Inferior parietal cortex (tissue), 1 donor: Measurements from ENCODE around the gene AP1B1.

Source experiments
- DNase-seq: peaks from one replicate; pipeline ENCODE4 v3.0.0-alpha.2; 2016; ENCODE audit errors: extremely low spot score

The AP1B1 gene

DNA sequence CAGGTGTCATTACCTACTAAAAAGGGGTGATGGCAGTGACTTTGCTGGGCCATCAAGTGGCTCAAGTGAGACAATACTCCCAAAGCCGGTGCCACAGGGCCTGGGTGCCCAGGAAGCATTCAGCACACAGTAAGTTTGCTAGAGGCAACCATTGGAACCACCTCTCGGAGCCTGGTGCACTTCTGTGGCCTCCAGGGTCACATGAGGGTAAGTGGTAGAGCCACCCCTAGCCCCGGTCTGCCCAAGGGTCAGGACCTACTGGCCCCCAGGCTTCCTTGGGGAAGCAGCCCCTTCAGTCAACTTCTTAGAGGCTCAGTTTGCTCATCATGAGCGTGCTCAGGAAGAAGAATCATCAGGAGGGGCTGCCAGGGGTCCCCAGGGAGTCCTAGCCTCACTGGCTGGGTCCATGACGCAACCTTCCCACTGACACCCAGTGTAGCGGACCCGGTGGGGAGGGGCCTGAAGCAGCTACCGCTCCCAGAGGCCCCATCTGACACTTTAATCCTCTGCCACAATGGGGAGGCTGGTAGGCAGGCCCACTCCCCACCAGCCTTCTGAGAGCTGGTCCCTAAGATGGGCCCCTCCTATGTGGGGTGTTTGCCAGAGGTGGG lies 55.4 kb downstream of the AP1B1 start:
- DNase-seq = no peak

DNA sequence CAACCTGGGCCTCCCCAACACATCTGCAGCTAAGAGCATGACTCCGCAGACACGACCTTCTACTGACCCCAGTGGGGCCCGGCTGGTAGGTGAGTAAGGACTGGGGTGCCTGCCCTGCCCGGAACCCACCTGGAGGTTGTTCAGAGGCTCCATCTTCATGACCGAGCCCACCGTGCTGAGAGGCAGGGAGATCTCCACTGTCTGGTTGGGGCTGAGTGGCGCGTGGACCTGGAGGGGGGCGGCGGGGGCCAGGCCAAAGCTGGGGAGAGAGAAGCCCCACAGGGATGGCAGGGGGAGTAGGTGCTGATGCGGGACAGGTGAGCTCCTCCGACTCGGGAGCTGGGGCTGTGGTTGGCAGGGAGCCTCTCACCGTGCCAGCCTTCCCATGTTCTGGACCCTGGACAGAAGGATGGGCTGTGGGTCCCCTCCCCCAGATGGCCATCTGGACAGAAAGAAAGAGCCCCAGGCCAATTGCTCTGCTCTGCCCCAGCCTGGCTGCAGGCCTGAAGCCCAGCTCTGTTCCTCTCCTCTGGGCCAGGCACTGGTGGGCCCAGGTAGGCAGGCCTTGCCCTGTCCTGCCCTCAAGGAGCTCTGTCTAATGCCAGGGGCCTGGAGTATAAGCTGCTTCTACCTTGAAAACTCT lies 56.6 kb downstream of the AP1B1 start:
- DNase-seq = no peak

DNA sequence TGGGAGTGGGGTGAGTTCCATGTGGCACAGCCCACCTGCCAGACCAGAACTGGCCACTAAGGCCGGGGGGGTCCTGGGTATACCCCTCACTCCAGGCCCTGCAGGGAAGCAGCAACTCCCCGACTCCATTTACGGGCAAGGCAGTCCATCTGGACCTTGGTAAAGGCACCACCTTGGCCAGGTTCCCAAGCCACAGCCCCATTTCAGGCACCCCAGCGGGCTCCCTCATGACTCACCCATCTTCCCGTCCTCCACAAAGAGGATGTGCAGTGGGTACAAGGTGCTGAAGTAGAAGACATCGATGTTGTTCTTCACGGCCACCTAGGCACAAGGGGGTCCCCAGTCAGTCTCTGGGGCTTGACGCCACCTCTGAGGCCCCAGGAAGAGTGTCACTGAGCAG lies 57.2 kb downstream of the AP1B1 start:
- DNase-seq = no peak

DNA sequence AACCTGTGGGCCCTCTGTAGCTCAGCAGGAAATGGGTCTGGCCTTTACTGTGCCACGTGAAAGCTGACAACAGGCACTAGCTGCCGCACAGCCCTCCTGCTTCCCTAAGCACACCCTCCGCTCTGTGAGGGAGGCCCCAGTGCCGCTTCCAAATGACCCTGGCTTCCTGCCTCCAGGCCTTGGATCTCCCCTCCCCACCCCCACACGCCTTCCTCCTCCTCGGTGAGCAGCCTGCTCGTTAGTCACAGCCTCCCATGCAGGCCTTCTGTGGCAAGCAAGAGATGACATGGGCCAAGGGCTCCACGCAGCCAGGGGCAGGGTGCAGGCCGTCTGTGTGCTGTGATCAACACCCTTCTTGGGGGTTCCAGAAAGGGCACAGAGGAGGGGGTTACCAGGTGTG lies 57.6 kb downstream of the AP1B1 start:
- DNase-seq = no peak

DNA sequence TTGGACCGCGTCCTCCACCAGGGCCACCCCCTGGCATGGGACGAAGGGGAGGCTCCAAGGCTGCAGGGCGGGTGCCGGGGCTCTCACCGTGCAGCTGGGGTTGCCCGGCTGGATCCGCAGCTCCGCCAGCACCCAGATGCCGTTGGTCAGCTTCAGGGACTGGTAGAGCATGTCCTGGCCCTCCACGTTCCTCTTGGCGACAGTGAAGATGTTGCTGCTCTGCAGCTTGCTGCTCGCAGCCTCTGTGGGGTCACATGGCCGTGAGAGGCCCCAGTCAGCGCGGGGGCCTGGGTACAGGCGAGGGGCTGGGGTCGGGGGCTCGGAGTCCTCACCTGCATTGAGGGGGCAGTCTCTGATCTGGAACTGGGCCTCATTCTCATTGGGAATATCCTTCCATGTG lies 58.1 kb downstream of the AP1B1 start:
- DNase-seq = no peak

DNA sequence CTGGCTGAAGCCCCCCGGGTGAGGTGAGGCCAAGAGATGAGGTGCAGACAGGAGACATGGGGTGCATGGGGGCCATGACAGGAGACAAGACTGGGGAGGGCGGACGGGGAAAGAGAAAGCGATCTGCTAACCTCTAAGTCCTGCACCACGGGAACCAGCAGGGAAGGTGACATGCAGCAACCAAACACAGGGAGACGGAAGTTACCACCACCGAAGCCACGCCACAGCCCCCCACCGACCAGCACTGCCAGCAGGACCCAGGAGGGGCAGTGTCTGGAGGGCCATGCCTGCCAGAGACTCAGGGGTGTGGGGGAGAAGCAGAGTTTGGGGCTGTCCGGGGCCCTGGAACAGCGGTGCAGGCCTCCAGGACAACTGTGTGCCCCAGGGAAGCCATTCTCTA lies 58.8 kb downstream of the AP1B1 start:
- no peak for DNase-seq

DNA sequence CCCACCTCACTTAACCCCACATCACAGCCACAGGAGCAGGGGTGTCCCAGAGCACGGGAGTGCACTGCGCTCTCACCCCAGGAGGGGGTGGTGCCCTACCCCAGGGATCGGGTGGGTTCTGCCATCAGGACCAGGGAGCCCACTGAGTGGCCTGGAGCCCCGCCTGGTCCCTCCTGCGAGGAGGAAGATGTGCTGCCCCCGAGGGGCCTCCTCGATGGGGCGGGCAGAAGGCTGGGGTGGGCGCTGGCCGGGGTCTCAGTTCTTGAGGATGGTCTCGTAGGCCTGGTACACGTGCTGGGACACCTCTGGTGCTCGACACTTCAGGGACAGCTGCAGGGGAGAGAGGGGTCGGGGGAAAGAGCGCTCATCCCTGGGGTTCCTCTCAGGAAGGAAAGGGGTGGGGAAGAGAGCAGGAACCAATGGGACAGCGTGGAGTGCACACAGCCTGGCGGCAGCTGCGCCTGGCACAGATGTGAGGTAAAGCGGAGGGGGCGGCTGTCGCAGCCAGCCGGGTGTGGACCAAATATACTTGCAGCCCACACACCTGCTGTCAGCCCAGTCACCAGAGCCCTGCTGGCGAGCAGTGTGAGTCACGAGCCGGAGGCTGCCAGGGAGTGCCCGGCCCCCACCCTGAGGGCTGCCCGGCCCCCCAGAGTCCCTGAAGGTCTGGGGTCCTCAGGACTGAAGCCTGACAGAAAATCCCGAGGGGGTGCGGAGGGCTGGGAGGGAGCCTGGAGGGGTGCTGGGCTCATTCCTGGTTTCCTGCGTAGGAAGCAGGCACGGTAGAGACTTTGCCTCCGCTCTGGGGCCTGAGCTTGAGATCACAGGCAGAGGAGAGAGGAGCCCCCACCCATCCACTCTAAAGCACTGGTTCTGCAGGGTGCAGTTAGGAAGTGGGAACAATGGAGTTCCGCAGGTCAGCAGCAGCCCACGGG lies 59.5 kb downstream of the AP1B1 start:
- no peak for DNase-seq

DNA sequence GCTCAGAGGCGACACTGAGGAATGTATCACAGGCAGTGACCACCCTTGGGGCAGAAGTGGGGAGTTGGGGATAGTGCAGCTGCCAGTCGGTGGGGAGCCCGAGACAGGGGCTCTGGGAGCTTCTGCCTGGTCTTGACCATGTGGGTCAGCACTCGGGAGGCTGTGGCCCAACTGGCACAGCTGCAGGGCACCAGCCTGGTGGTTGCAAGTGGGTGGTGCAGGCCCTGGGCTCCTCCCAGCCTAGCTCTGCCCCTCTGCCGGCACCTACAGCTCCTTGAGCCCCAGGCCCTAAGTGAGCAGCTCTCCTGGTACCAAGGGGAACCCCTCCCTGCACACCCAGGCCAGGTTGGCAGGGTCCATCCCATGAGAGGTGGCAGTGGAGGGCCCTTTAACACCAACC lies 60.3 kb downstream of the AP1B1 start:
- no peak for DNase-seq

DNA sequence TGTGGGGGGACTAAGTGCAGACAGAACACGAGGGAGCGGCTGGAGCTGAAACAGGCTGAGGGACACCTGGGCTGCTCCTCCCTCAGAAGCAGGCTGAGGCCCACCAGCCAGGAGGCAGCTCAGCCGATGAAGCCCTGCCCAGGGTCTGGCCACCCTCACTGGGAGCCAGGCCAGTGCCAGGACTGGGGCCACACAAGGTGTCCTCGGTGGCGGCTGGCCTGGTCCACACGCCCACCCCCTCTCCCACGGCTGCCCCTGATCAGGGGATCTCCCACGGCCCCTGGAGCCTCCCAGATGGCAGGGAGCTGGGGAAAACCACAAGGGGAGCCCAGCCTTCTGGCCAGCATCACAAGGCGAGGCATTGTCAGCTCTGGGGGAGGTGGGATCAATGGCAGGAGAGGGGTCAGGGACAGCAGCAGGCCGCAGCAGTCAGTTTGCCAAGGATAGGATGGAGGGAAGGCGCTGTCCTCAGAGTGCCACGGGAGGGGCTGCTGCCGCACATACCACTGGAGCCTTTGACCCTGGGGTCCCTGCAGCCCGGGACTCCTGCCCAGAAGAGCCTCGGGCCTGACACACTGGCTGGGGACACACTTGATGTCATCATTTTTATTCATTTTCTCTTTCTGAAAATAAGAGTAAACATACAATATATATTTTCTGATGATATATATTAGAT lies 61.1 kb downstream of the AP1B1 start:
- DNase-seq = no peak

DNA sequence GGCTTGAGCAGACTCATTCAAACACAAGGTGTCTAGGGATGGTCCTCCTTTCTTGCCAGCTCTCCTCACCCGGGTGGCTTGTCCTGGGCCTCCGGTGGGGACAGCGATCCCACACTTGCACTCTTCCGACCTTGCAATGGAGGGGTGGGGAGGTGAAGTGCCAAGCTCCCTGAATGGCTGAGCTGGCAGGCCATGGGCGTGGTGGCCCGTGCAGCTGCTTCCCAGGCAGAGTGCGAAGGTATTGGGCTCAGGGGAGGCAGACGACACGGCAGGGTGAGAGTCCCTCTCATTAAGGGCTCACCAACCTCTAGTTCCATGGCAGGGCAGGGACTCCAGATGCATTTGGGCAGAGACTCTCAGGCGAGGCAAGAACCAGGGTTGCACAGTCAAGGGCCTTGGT lies 61.9 kb downstream of the AP1B1 start:
- no peak for DNase-seq

DNA sequence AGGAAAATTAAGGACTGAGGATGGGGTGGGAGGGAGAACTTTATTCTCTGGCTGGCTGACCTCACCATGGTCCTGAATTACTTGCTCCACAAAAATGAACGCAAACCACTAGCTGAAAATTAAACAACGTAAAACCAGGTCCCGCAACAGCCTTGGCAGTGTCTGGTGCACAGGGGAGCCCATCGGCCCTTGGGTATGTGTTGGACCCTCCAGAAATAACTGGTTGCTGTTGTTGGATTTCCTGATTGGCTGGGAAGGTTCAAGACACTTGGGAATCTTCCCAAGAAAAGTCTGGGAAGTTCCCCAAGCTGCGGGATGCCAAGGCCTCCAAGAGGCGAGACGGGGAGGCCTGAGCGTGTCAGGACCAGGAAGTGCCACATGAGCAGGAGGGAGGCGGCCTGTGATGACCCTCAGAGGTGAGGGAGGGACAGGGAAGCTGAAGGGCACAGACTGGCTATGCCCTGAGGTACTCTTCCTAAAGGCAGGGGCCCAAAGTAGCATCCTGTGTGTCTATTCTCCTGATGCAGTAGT lies 62.5 kb downstream of the AP1B1 start:
- no peak for DNase-seq

DNA sequence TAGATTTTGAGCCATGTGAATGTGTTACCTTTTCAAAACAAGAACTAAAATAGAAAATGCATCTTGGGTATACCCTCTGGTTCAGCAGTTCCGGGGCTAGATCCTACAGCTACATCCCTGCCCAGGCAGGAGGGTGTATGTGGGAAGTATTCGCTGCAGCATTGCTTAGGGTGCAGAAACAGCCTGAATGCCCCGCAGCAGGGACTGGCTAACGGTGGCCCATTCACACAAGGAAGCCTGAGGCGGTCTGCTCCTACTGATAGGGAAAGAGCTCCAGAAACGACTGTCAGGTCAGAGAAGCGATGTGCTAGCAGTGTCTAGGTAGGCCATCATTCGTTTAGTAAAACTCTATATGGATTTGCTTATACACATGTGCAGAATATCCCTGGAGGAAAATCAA lies 63.0 kb downstream of the AP1B1 start:
- DNase-seq = no peak

DNA sequence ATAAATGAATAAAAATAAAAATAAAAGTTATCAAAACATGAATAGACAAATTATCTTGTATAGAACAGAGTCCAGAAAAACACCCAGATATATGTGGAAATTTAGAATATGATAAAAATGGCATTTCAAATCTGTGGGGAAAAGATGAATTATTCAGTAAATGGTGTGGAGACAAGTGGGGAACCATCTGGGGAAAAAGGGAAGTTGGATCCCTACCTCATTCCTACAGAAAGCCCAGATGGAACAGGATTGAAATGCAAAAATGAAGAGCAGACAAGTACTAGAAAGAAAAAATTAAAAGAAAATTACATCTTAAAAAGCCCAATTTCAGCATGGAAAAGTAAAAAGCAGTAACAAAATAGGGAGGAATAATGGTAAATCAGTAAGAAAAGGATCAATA lies 64.7 kb downstream of the AP1B1 start:
- DNase-seq = no peak

DNA sequence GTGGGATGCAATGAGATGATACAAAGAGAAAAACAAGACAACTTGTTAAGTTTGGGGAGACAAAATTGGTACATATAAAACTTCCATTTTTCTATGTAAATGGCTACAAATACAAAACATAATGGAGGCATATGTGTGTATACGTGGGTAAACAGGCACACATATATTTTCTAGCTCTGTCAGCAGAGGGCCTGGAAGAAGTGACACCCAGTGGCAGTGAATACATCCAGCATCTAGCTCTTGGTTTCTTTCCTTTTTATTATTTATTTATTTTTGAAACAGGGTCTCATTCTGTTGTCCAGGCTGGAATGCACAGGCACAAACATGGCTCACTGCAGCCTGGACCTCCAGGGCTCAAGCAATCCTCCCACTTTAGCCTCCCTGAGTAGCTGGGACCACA lies 67.8 kb downstream of the AP1B1 start:
- DNase-seq = no peak

DNA sequence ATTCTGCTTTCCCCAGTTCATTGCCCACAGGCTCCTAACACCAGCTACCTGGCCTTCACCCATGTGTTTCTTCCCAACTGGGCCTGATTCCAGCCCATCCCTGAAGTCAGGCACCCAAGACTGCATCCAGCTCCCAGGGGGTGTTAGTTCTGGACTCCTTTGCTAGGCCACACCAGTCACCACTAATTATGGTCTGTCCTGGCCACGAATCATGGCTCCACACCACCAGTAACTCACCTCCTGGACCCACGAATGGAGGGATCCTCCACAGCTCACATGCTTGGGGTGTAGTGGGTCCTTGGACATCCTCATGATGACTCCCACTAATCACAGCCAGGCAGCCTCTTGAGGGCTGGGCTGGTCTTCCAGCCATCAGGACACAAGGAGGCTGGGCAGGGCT lies 69.3 kb downstream of the AP1B1 start:
- DNase-seq = no peak

DNA sequence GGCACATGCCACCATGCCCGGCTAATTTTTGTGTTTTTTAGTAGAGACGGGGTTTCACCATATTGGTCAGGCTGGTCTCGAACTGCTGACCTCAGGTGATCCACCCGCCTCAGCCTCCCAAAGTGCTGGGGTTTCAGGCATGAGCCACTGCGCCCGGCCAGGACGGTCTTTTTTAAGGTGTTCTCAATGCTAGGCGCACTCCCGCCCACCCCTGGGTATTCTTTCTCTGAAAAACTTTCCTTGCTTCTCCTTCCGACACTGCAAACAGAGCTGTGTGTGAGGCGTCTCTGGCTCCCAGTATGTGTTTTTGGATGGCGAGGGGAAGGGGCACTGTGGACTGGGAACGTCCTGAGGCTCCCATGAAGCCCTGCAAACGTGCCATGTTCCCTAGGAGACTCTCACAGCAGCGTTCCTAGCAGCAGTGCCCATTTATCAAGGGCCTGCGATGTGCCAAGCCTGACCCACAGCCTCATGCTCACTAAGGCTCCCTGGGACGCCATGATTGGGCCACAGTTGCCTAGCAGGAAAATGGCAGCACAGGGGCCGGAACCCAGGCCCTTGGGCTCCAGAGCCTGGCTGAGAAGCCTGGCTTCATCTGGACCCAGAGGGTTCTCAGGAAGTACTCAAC lies 70.4 kb downstream of the AP1B1 start:
- no peak for DNase-seq

DNA sequence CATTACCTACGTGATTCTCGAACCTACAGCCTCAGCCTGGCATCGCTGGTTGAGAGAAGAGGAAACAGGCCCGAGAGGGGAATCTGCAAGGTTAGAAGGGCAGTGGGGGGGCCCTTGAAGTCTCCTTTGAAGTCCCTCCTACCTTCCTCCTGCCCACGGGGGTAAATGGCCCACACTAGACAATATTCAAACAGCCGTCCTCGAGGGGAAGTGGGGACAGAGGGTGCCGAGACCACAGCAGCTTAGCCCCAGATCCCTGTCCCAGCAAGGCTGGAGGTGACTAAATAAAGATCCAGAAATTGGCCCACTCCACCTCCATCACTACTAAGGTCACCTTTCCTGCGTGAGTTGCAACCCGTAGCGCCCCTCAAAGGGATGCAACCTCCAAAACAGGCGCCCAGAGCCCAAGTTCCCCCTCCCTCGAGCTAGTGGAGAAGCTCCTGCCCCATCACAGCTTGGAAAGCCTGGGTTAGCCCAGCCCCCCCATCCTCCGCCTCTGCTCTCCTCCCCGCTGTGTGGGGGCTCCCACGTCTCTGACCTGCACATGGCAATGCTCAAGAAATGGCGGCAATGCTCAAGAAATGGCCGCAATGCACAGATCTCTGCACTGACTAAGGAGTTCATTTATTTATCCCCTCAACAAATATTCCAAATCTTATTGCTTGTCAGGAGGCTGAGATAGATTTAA lies 72.1 kb downstream of the AP1B1 start:
- DNase-seq = no peak

DNA sequence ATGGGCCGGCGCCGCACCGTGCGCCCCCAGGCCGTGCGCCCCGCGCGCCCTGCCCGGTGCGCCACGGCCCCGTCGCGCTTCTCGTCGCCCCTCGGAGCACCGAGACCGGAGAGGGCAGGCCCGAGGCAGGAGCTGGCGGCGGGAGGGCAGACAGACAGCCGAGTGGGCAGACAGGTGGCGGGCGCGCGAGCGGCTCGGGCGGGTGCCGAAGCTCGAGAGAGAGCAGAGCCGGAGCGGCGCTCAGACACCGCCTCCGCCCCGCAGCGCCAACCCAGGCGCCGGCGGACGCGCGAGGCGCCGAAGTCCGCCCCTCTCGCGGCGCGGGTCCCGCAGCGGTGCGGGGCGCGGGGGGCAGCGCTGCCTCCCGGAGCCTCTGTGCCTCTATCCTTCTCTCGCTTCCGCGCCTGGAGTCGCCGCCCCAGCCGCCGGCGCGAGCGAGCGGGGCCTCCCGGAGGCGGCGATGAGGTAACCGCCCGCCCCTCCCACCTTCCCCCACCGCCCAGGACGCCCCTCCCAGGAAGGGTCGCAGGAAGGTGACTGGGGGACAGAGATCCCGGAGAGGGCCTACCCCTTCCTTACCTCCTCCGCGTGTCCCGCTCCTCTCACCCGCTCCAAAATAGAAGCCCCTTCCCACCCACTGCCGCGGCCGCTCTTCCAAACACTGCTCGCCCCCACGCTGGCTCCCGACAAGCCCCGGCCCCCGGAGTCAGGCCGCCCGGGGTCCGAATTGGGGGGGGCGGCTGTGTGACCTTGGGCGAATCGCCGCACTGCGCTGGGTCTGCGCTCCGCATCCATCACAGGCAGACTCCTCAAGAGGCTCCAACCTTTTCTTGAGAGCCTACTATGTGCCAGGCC lies 72.9 kb downstream of the AP1B1 start, which contains the start of gene RASL10A:
Gene RASL10A, minus strand, starts transcription at position 412 of the 855 bp plus-strand sequence. CDS start 451 bp downstream, outside the sequence.
- no peak for DNase-seq

DNA sequence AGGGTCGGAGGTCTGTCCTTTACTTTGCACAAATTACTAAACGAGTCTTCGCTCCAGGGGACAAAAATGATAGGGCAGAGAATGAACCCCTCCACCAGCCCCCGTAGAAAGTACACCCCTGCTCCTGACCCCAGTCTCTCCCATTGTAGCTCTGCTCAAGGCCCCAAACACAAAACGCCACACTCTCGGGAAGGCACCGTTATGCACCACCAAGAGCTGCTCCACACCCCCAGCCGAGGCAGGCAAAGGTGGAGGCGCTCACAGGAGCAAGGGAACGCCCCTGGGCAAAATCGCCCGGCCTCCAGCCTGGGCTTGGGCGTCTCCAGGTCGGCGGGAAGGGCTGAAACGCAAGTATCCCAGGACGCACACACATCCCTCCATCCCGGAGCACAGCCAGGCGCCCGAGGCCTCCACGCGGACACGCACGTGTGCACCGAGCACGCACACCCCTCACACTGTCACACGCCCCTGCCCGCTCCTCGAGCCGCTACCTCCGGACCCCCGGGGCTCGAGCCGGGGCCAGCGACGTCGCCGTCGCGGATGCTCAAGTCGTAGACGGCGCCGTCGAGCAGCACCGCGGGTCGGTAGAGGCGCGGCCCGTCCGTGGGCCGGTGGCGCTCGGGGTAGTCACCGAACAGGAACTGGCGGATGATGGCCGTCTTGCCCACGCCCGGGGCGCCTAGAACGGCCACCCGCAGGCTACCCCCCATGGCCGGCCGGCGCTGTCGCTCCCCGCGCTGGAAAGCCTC lies 73.7 kb downstream of the AP1B1 start:
- DNase-seq = no peak
